ENCODE results near the gene SPPL3. TPM values are rescaled to one million over a fixed set of nuclear protein-coding genes. Genes with fewer than 3 reads are reported as not detected.

SPPL3 gene
- total RNA-seq, 4 donors from 2014 or later: 30.3 to 47.1 (median 34.2) TPM

- intact Hi-C loops (cut with DNase I): no loop called here
- H3K36me3 ChIP-seq: no peaks in the 10 kb centered on the region
- H3K4me3 ChIP-seq: no peak overlapping the region
- H3K9me3 ChIP-seq: no peaks in the 10 kb centered on the region
- no peak overlapping the region for H3K27ac ChIP-seq
- peaks cover 0 to 17% (median 0%) of the 10 kb centered on the region in 3 donors for H3K4me1 ChIP-seq
- H3K27me3 ChIP-seq: peaks cover 0 to 12% (median 0%) of the 10 kb centered on the region in 4 donors
- WGBS, 2 donors: 20 to 67% methylated on average over 1 to 2 of the region's 3 CpGs
- TF ChIP-seq POLR2A (IDR thresholded peaks at IDR 0.05): no peak
- TF ChIP-seq, protein P1, sequence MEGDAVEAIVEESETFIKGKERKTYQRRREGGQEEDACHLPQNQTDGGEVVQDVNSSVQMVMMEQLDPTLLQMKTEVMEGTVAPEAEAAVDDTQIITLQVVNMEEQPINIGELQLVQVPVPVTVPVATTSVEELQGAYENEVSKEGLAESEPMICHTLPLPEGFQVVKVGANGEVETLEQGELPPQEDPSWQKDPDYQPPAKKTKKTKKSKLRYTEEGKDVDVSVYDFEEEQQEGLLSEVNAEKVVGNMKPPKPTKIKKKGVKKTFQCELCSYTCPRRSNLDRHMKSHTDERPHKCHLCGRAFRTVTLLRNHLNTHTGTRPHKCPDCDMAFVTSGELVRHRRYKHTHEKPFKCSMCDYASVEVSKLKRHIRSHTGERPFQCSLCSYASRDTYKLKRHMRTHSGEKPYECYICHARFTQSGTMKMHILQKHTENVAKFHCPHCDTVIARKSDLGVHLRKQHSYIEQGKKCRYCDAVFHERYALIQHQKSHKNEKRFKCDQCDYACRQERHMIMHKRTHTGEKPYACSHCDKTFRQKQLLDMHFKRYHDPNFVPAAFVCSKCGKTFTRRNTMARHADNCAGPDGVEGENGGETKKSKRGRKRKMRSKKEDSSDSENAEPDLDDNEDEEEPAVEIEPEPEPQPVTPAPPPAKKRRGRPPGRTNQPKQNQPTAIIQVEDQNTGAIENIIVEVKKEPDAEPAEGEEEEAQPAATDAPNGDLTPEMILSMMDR (IDR thresholded peaks at IDR 0.05): no peak
- no peak for DNase-seq
Observed at GRCh38 chr12:120941846-120942405, 37.8 kb upstream of the SPPL3 start.

GRCh38 chr12:120941412-120941811, 37.3 kb upstream of the SPPL3 start:
- intact Hi-C loops (cut with DNase I): no loop called here
- 95 to 100% methylated on average over 4 of the region's 4 CpGs for WGBS, 2 donors
- no peak overlapping the region for H3K4me3 ChIP-seq
- H3K36me3 ChIP-seq: no peaks in the 10 kb centered on the region
- peaks cover 0 to 12% (median 0%) of the 10 kb centered on the region in 4 donors for H3K27me3 ChIP-seq
- H3K9me3 ChIP-seq: no peaks in the 10 kb centered on the region
- H3K27ac ChIP-seq: no peak overlapping the region
- DNase-seq: no peak
- TF ChIP-seq, protein P1 (IDR thresholded peaks at IDR 0.05): no peak
- no peak for TF ChIP-seq POLR2A (IDR thresholded peaks at IDR 0.05)
- H3K4me1 ChIP-seq: peaks cover 0 to 19% (median 0%) of the 10 kb centered on the region in 3 donors

DNA sequence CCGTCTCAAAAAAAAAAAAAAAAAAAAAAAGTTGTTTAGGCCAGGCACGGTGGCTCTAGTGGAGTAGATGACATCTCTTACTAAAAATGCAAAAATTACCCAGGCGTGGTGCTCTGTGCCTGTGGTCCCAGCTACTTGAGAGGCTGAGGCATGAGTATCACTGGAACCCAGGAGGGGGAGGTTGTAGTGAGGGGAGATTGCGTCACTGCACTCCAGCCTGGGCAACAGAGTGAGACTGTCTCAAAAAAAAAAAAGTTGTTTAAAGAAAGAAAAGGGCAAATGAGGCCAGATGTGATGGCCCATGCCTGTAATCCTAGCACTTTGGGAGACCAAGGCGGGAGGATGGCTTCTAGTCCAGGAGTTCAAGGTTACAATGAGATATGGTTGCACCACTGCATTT, 36.6 kb upstream of the SPPL3 start:
- H3K27me3 ChIP-seq: peaks cover 0 to 12% (median 0%) of the 10 kb centered on the region in 4 donors
- H3K36me3 ChIP-seq: no peaks in the 10 kb centered on the region
- H3K9me3 ChIP-seq: no peaks in the 10 kb centered on the region
- peaks cover 0 to 19% (median 0%) of the 10 kb centered on the region in 3 donors for H3K4me1 ChIP-seq
- no peak overlapping the region for H3K27ac ChIP-seq
- 79 to 81% methylated on average over 4 to 5 of the region's 5 CpGs for WGBS, 2 donors
- no peak for TF ChIP-seq POLR2A (IDR thresholded peaks at IDR 0.05)
- TF ChIP-seq, protein P1 (IDR thresholded peaks at IDR 0.05): no peak
- DNase-seq: no peak
- intact Hi-C loops (cut with DNase I): no loop called here
- H3K4me3 ChIP-seq: no peak overlapping the region

GRCh38 chr12:120940006-120940405, 35.8 kb upstream of the SPPL3 start:
- Histone ChIP-seq H3K36me3 (no peaks in the 10 kb centered on the region), H3K27ac (peak overlapping the region in 1 of 4 donors; percentile 6), H3K9me3 (no peaks in the 10 kb centered on the region), H3K4me1 (peaks cover 0 to 19% (median 0%) of the 10 kb centered on the region in 3 donors), H3K27me3 (peaks cover 0 to 12% (median 0%) of the 10 kb centered on the region in 4 donors), H3K4me3 (no peak overlapping the region)
- intact Hi-C loops (cut with DNase I): no loop called here
- TF ChIP-seq, protein P1 (IDR thresholded peaks at IDR 0.05): no peak
- no peak for TF ChIP-seq POLR2A (IDR thresholded peaks at IDR 0.05)
- 60 to 62% methylated on average over 3 to 5 of the region's 5 CpGs for WGBS, 2 donors
- DNase-seq: no peak

GRCh38 chr12:120939523-120939922, 35.4 kb upstream of the SPPL3 start:
- H3K36me3 ChIP-seq: no peaks in the 10 kb centered on the region
- DNase-seq: no peak
- no peak for TF ChIP-seq POLR2A (IDR thresholded peaks at IDR 0.05)
- TF ChIP-seq, protein P1 (IDR thresholded peaks at IDR 0.05): no peak
- WGBS, 2 donors: 24 to 50% methylated on average over 2 to 3 of the region's 3 CpGs
- no peak overlapping the region for H3K27ac ChIP-seq
- H3K27me3 ChIP-seq: peaks cover 0 to 12% (median 0%) of the 10 kb centered on the region in 4 donors
- intact Hi-C loops (cut with DNase I): no loop called here
- peaks cover 0 to 19% (median 0%) of the 10 kb centered on the region in 3 donors for H3K4me1 ChIP-seq
- H3K9me3 ChIP-seq: no peaks in the 10 kb centered on the region
- H3K4me3 ChIP-seq: no peak overlapping the region

Data from esophagus squamous epithelium (tissue), 5 donors.